HUDEP-2 (cell line): ENCODE results near the gene SH3BGRL2.
"Not testable (repeated sequence)": the region's sequence is repeated elsewhere in the genome, so short reads cannot be mapped to it uniquely, and the experiment has no call there.

Experiments used
- DNase-seq, 76 experiments: peaks; one replicate each; lab custom pipeline; 2025; ENCODE audit not compliant: unreplicated experiment in 76 of 76; lab: John Stamatoyannopoulos, UW

The SH3BGRL2 gene

DNA sequence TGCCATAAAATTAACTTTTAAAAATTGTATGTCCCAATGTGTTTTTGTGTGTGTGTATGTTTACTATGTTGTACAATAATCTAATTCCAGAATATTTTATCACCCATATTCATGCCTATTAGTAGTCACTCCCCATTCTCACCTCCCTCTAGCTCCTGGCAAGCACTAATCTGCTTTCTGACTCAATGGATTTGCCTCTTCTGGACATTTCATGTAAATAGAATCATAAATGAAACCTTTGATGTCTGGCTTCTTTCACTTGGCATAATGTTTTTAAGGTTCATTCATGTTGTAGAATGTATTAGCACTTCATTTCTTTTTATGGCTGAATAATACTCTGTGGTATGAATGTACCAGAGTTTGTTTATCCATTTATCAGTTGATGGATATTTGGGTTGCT is 15.4 kb downstream of the SH3BGRL2 start:
- DNase-seq = no peak

DNA sequence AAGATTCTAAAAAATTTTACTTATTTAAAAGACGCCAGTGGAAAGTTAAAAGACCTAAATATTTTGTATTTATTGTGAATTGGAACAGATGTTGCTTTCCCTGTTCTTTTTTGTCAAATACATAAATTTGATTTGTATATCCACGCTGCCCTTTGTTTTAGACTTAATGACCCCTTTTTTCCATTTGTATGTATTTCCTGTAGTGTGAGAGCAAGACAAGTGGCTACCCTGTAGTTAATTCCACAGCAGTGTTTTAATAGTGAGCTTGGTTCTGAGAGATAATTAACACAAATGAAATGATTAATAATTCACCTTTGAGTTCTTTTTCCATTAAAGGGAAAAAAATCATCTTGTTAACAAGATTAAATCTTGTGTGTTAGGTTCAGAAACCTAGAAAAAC is 16.6 kb downstream of the SH3BGRL2 start:
- no peak for DNase-seq

DNA sequence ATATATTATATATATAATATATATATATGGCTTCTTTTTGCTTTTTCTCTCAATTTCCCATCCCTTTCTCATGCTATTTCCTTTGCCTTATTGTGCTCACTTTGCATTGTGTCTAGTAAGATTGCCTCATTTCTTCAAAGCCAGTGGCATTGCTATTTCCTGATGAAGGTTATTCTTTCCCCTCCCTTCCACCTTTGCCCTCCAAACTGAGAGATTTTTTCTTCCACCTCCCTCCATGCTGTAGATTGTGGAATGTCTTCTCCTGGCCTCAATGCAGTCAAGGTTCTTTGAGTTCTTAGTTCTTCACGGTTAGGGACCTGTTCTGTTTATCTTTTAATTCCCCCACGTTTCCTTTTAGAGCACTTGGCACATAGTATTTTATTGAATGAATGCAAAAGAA is 17.2 kb downstream of the SH3BGRL2 start:
- DNase-seq = no peak

DNA sequence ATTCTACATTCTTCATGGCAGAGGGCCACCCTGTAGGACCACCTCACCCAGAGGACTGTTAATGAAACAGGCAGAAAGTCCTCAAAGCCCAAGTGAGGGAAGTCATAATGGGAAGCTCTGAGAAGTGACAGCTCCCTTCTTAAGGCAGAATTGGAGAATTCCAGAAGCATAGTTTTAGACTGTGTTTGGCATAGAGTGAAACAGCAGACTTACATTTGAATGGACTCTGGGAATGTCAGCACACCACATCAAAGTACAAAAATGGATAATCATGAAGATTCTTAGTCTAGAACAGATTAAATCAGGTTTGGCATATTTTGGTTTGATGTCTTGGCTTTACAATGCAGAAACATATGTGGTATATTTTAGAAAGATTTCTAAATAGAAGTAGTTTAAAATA is 17.9 kb downstream of the SH3BGRL2 start:
- no peak for DNase-seq

DNA sequence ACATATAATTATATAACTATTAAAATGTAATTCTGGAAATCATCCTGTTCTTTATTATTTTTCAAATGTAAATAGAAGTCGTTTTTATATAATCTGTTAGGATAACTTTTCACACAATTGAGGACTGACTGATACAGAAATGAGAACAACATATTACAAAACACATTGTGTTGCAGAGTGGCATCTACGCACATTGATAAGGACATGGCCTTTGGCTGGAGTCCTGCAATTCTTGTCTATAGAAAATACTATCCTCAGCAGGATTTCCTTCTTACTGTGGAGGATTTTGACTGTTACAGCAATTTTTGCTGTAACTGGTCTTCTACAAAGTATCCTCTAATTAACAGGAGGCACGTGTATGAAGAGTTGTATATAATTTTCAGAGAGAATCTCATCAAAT is 19.8 kb downstream of the SH3BGRL2 start:
- no peak for DNase-seq

DNA sequence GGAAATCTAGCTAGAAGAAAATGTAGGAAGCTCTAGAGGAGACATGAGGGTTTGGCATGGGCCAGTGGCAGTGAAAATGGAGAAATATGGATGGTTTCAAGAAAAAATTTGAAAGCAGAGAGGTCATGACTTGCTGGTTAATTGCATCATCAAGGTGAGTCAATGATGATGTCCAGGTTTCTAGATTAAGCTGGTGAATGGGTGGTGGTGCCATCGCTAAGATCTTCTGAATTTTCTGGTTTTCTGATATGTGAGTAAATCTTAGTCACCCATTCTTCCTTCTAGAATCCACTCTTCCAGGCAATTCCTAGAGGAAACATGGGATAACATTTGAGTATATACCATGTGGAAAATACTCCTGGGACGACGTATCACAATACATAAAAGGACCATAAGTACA is 25.0 kb downstream of the SH3BGRL2 start:
- DNase-seq = no peak

DNA sequence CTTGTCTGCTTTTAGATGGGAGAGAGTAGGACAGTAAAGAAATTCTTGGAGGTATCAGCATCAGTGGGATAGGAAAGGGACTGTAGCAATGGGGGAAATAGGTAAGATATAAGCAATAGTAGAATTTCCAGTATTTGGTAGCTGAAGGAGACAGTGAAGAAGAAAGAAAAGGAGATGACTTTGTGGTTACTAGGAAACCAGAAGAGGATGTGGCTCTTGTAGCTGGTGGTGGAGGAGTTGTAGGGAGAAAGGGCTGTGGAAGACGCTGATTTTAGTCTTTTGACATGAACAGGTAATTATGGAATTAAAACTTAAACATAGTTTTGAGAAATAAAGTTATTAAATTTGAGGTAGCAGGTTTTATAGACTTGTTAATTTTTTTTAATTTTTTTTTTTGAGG is 26.1 kb downstream of the SH3BGRL2 start:
- DNase-seq = no peak

DNA sequence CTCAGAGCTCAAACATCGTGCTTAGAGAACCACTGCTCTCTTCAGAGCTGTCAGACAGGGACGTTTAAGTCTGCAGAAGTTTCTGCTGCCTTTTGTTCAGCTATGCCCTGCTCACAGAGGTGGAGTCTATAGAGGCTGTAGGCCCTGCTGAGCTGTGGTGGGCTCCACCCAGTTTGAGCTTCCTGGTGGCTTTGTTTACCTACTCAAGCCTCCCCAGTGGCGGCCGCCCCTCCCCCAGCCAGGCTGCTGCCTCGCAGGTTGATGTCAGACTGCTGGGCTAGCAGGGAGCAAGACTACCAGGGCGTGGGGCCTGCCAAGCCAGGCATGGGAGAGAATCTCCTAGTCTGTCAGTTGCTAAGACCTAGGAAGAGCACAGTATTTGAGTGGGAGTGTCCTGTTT is 32.5 kb downstream of the SH3BGRL2 start:
- not testable (repeated sequence) for DNase-seq

DNA sequence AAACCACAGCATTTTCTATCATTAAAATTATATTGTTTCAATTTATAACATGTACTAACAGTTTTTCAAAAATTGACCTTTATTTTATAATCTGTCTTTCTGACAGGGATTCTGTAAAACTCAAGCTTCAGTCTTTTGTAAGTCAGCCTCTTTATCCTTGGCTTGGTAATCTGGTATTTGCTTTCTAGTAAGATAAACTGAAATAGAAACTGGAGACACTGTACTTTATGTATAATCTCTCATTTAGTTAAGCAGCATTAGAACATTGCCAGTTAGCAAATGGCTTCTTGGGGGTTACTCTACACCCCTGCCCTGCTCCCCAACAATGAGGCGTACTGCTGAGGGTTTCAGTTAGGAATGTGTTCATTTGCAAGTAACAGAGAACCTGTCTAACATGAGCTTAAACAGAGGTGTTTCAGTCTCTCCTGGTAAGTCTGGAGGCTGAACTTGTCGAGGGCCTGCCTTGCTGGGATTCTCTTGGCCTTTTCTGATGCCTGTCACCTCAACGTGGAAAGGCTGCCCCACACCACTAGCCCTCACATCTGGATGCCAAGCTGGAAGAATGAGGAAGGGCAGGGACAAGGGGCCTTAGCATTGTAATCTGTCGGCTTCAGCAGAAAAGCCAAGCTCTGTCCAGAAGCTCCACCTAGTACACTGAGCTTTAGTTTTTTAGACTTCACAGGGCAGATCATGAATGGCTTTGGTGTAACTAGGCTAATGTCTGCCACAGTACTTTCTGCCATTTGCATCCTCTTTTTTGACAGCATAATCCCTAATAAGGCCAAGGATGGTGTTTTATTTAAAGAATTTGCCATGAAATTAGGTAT is 34.8 kb downstream of the SH3BGRL2 start:
- no peak for DNase-seq

DNA sequence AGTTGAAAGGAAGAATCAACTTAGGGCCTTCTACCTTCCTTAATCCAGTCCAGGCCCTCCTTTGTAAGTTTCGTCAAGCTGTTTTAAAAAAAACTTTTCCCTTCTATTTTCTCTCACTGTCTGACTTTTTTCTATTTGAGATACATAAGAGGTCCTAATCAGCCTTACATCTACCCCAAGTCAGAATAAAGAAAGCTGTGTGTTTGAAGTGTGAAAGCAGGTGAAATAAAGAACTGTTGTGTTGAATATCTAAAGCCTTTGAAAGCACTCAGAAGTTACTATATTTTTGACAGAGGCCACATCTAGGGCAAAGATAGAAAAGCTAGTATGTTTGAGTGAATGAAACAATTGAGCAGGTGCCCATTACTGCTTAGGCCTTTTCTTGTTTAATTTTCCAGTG is 35.5 kb downstream of the SH3BGRL2 start:
- no peak for DNase-seq

DNA sequence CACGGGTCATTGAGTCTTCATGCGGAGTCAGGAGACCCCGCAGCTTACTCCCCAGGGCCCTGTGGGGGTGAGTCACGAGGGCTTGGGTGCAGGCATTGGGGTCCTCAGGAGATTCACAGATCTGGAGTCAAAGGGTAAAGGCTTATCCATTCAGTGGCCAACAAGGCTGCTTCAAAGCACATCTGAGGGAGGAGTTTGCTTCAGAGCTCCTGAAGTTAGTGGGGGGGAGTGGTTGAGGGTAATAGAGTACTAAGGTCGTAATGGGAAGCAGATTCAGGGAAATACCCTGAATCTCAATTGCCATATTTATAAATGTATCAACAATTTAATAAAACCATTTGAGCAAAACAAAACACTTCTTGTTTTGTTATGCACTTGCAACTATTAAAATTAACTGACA is 37.3 kb downstream of the SH3BGRL2 start:
- no peak for DNase-seq

DNA sequence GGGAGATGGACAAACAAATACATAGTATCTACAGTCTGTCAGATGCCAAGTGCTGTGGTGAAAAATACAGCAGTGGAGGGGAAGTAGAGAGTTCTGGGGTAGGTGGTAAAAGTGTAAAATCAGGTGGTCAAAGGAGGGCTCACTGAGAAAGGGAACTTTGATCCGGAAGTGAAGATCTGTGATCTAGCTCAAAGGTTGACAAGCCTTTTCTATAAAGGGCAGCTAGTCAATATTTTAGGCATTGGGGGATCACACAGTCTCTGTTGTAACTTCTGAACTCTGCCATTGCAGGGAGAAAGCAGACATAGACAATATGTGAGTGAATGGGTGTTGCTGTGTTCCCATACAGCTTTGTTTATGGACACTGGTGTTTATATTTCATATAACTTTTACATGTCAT is 38.6 kb downstream of the SH3BGRL2 start:
- no peak for DNase-seq

DNA sequence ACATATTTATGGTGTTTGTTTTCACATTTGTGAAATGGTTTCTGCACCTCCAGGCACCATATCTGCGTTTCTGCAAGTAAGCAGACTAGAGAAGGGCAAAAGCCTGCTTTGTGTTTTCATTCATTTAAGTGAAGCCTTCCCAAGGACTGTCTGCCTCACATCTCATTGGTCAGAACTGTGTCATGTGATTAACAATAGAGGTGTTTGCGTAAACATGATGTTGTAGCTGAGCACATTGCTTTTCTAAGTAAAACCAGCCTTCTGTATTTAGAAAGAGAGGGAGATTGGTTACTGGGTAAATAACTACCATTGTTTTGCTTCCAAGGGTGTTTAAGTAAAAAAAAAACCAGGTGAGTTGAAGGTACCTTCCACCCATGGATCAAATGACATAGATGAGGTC is 39.7 kb downstream of the SH3BGRL2 start:
- no peak for DNase-seq

DNA sequence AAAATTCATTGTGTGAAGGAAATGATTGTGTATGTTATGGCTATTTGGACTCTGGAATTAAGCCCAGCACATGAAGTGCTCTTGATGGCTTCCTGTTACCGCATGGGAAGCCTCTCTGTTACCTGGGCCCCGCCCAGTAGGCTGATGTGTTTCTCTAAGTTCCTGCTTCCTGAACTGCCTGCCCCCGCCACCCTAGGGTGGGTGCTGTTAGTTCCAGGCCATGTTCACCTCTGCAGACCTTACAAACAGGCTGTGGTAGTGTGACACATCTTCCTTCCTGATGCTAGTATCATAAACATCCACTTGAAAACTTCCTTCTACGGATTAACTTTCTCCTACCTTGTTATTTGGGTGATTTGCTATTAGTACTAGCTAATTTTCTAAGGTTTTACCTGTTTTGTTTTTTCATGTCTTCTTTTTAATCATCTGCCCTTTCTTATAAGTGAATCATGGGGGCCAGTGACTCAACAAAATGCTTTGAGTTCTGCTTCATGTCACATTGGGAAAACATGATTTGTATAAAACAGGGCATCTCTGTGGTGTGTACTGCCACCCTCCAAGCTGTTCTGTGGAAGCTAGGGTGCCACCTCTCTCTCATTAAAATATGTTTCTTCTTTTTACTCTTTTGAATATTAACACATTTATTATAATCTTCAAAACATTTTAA is 40.6 kb downstream of the SH3BGRL2 start:
- no peak for DNase-seq

DNA sequence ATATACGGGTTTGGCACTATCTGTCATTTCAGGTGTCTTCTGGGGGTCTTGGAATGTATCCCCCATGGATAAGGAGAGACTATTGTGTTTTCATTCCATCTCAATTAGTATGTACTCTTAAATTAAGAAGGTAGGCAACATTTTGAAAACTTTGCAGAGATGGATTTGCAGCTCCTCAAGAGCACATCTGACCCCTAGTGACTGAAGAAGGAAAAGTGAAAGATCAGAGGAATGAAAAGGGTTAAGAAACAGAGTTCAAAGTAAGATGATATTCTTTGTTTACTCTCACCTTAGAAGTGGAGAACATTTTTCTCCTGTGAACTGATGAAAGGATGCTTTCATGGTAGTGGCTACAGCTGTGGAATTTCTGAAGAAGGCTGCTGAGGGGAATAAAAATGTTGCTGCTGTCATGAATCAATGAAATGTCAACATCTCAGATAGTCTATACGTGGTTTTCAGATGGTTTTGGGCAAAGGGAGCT is 41.5 kb downstream of the SH3BGRL2 start:
- peak in 6 of 76 experiments; percentile 4 to 19 (median 10) for DNase-seq

DNA sequence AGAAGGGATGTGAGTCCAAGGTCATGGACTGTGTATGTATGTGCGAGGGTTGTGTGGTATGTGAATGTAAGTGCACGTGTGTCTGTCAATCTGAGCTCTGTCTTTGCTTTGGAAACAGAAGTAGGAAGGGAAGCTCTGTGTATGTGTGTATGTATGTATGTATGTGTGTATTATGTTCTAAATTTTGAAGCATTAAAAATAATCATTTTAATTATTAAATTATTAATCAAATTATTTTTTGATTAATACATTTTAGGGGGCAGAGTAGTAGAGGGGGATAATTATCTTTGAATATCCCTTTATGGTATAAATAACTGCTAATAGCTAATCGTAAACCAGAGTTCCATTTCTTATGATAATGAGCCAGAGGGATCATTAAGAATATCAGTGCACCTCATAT is 42.8 kb downstream of the SH3BGRL2 start:
- no peak for DNase-seq

DNA sequence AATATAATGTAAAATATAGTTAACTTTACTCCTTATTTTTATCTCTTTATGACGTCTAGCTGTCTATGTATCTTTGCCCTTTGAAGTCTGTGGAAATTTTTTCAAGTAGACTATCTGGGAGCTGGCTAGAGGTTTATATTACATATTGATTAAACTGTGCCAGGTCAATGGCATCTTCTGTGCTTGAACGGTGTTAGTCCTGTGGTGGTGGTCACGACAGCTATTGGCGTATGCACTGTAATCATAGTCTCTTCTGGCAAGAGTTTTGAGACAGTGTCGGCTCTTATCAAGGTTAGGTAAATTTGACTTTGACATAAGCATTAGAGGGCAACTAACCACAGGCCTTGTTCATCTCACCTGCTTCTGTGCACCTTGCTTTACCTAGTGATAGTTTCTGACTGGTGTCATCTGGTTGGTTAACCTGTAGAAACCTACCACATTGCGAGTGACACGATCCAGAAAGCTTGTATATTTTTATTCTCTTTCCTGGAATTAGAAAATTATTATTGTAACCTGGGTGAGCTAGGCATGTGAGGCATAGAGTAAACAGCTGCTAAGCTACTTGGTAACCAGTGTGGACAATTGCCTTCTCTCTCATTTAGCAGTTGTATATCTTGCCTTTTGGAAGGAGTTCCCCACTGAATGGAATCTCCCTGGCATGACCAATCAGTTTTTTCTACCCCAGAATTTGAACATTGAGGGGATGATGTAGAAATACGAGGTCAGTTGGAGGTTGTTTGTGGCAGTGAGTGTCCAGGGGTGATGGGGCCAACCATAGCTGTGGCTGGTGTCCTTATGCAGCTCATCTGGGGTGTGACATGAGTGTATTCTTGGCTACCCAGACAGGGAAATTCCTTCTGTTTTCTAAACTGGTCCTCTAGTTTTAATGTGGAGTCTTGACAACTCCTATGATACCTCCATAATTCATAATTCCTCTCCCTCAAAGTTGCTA is 45.9 kb downstream of the SH3BGRL2 start:
- DNase-seq = no peak

DNA sequence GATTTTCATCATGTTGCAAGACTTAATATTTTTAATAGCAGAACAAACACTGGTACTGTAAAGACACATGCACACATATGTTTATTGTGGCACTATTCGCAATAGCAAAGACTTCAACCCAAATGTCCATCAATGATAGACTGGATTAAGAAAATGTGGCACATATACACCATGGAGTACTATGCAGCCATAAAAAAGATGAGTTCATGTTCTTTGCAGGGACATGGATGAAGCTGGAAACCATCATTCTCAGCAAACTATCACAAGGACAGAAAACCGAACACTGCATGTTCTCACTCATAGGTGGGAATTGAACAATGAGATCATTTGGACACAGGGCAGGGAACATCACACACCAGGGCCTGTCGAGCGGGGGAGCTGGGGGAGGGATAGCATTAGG is 51.6 kb downstream of the SH3BGRL2 start:
- not testable (repeated sequence) for DNase-seq

DNA sequence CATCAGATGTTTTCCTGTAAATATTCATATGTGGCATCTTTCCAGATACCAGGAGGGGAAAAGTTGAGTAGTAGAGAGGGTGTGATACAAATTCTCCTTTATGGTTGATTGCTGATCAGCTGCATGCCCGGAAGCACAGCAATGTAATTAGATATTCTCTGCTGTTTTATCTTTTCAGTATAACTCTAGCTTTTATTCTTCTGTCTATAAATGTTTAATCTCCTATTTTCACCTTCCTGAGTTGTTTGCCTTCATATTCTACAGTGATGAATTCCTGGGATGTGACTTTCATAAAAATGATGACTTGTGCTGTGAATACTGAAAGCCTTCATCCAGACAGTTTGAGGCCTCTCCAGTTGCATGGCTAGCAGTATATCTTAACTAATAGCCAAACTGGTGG is 53.7 kb downstream of the SH3BGRL2 start:
- DNase-seq = no peak

DNA sequence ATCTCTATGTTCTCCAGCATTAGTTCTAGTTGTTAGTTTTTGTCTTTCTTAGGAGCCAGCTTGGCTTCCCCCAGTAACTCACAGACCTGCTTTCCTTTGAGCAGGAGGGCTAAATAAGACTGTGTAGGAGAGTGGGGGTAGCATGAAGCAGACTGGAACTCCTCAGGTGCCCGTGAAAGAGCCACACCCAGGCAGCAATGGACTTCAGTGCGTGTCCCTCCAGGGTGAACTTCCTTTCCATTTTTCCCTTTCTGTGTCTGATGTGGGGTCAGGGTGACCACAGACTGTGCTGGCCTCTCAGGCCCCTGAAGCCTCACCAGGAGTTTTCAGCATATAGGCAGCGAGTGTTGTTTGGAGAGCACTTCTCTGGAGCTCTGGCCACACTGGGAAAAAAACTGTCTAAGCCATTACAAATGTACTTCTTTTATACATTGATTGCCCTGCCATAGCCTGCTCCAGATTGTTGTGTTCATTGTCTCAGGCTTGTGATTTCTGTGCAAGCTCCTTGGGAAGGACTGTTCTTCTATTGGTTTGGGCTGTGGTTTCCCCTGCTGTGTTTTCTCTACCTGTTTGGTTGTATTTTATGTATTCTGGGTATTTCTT is 55.7 kb downstream of the SH3BGRL2 start:
- DNase-seq = no peak

DNA sequence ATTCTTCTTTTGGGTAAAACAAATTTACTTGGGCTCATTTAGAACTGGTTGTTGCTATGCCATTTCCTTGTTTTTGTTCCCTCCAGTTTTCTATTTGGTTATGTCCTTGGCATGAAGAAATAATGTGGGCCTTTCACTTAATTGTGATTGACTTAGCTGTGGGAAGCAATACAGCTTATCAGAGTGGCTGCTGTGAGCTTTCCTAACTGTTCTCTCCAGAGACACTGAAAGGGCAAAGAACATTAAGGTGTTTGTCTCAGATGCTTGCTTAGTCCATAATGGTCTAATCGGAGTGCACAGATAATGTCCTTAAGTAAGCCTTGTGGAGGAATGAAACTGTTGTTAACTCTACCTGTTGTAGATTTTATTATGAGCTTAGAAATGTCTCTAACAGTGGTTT is 56.6 kb downstream of the SH3BGRL2 start:
- no peak for DNase-seq
